H1 (cell line): ENCODE measurements around the gene CBX4. TPM values are rescaled to one million over a fixed set of nuclear protein-coding genes. Genes with fewer than 3 reads are reported as not detected.

Source experiments
- CTCF ChIA-PET: fragments of 300-600 bp; sonication (Branson Sonifier 250); formaldehyde crosslinking; loops from one replicate; lab custom pipeline; 2021; ENCODE audit not compliant: partially characterized antibody; lab: Charles Lee
- POLR2A ChIA-PET: fragments of 300-600 bp; sonication (Branson Sonifier 250); formaldehyde crosslinking; loops from one replicate; lab custom pipeline; 2021; ENCODE audit warnings: inconsistent platforms; ENCODE audit not compliant: partially characterized antibody; lab: Charles Lee
- DNase-seq, 2 experiments: peaks; one replicate each; pipeline versions ENCODE4 v3.0.0 to v3.0.0-alpha.2; 2010 to 2022; ENCODE audit warnings: low spot score in 2 of 2, low read depth in 1 of 2, mixed read lengths in 1 of 2
- FAIRE-seq: peaks from 2 replicates; lab custom pipeline; 2011; peaks lifted over from hg19 to GRCh38; lab: Jason Lieb, UNC
- H2AFZ ChIP-seq: 2 replicates; pipeline ENCODE4 v1.8.1; 2012; ENCODE audit warnings: low read length, inconsistent platforms
- H2AK5ac ChIP-seq: 2 replicates; pipeline ENCODE4 v1.6.1; 2013; ENCODE audit warnings: low read depth, low read length
- H2BK120ac ChIP-seq: replicated peaks from 2 replicates; pipeline ENCODE3; 2013; ENCODE audit warnings: low read depth, low read length, inconsistent platforms
- H2BK12ac ChIP-seq: 2 replicates; pipeline ENCODE4 v1.6.1; 2013; ENCODE audit warnings: low read depth, low read length
- H2BK15ac ChIP-seq: 2 replicates; pipeline ENCODE4 v1.6.1; 2013; ENCODE audit warnings: low read length
- H2BK20ac ChIP-seq: 2 replicates; pipeline ENCODE4 v1.6.1; 2013; ENCODE audit warnings: low read length
- H2BK5ac ChIP-seq: 2 replicates; pipeline ENCODE4 v1.6.1; 2013; ENCODE audit warnings: low read depth, low read length
- H3K14ac ChIP-seq: 2 replicates; pipeline ENCODE4 v1.6.1; 2013; ENCODE audit warnings: inconsistent platforms; ENCODE audit not compliant: insufficient read length
- H3K18ac ChIP-seq: 2 replicates; pipeline ENCODE4 v1.6.1; 2013; ENCODE audit warnings: low read length; ENCODE audit errors: extremely low read depth
- H3K23ac ChIP-seq: 2 replicates; pipeline ENCODE4 v1.6.1; 2013; ENCODE audit warnings: inconsistent platforms; ENCODE audit not compliant: insufficient read length
- H3K23me2 ChIP-seq: 2 replicates; pipeline ENCODE4 v1.6.1; 2013; ENCODE audit warnings: low read depth, low read length
- H3K27ac ChIP-seq: 2 replicates; pipeline ENCODE4 v1.6.1; 2011; ENCODE audit warnings: low read depth, low read length, inconsistent platforms
- H3K27me3 ChIP-seq, 4 experiments: replicated peaks in 1 of 4; 1 replicate in 1 of 4; 2 replicates in 3 of 4; pipeline versions ENCODE4 v1.6.1 to v1.8.1; 2011 to 2013; ENCODE audit warnings: low read length in 3 of 4, mild to moderate bottlenecking in 3 of 4, inconsistent platforms in 2 of 4, mixed read lengths in 2 of 4, moderate library complexity in 1 of 4; ENCODE audit not compliant: control insufficient read depth in 3 of 4, insufficient read depth in 3 of 4; ENCODE audit errors: extremely low read depth in 1 of 4
- H3K36me3 ChIP-seq, 4 experiments: 2 replicates each; pipeline versions ENCODE4 v1.6.1 to v1.8.1; 2011 to 2013; ENCODE audit warnings: mild to moderate bottlenecking in 4 of 4, low read length in 3 of 4, moderate library complexity in 2 of 4, control low read depth in 1 of 4, inconsistent platforms in 1 of 4; ENCODE audit not compliant: insufficient read depth in 4 of 4, control insufficient read depth in 2 of 4
- H3K4ac ChIP-seq: replicated peaks from 2 replicates; pipeline ENCODE3; 2013; ENCODE audit warnings: low read length, low read depth, mixed read lengths, inconsistent platforms; ENCODE audit not compliant: insufficient read length
- H3K4me1 ChIP-seq, 4 experiments: replicated peaks in 1 of 4; 1 replicate in 1 of 4; 2 replicates in 3 of 4; pipeline versions ENCODE4 v1.6.1 to v1.8.1; 2011 to 2013; ENCODE audit warnings: low read length in 3 of 4, inconsistent platforms in 2 of 4, mixed read lengths in 1 of 4; ENCODE audit not compliant: insufficient read depth in 4 of 4, control insufficient read depth in 3 of 4
- H3K4me2 ChIP-seq, 2 experiments: 2 replicates each; pipeline versions ENCODE4 v1.6.1 to v1.8.1; 2011 to 2013; ENCODE audit warnings: low read depth in 2 of 2, low read length in 2 of 2, control low read depth in 1 of 2, inconsistent platforms in 1 of 2, mild to moderate bottlenecking in 1 of 2; ENCODE audit not compliant: insufficient read depth in 1 of 2
- H3K4me3 ChIP-seq, 4 experiments: fragments of 200-600, 300-600 bp in 1 of 4; sonication (generic), shearing (Covaris generic), sonication (Bioruptor Twin) in 1 of 4; 2 replicates each; pipeline versions ENCODE4 v1.5.1 to v1.8.1; 2011 to 2016; ENCODE audit warnings: low read length in 4 of 4, low read depth in 3 of 4, control low read depth in 2 of 4, inconsistent platforms in 2 of 4, mild to moderate bottlenecking in 2 of 4, mixed read lengths in 1 of 4, moderate library complexity in 1 of 4; ENCODE audit not compliant: insufficient read depth in 2 of 4; ENCODE audit errors: extremely low read depth in 1 of 4
- H3K56ac ChIP-seq: replicated peaks from 2 replicates; pipeline ENCODE3; 2013; ENCODE audit warnings: low read depth, mild to moderate bottlenecking, mixed read lengths, low read length, inconsistent platforms; ENCODE audit not compliant: insufficient read length
- H3K79me1 ChIP-seq: 2 replicates; pipeline ENCODE4 v1.6.1; 2013; ENCODE audit warnings: low read depth, low read length, control low read depth
- H3K79me2 ChIP-seq, 2 experiments: 2 replicates each; pipeline versions ENCODE4 v1.6.1 to v1.8.1; 2012 to 2013; ENCODE audit warnings: low read length in 2 of 2, mild to moderate bottlenecking in 2 of 2, inconsistent platforms in 1 of 2; ENCODE audit not compliant: insufficient read depth in 2 of 2, control insufficient read depth in 1 of 2
- H3K9ac ChIP-seq, 4 experiments: replicated peaks in 1 of 4; 1 replicate in 1 of 4; 2 replicates in 3 of 4; pipeline versions ENCODE4 v1.6.1 to v1.8.1; 2011 to 2013; ENCODE audit warnings: low read depth in 3 of 4, low read length in 3 of 4, control low read depth in 2 of 4, mild to moderate bottlenecking in 2 of 4, moderate library complexity in 2 of 4, inconsistent platforms in 1 of 4; ENCODE audit errors: extremely low read depth in 1 of 4
- H3K9me3 ChIP-seq, 2 experiments: 2 replicates each; pipeline versions ENCODE4 v1.6.1 to v1.8.1; 2012 to 2013; ENCODE audit warnings: mild to moderate bottlenecking in 2 of 2, moderate library complexity in 2 of 2, control low read depth in 1 of 2, inconsistent platforms in 1 of 2, low read depth in 1 of 2, low read length in 1 of 2, mixed read lengths in 1 of 2; ENCODE audit not compliant: insufficient read depth in 2 of 2
- H4K20me1 ChIP-seq, 2 experiments: replicated peaks in 1 of 2; 2 replicates each; pipeline versions ENCODE3 to v1.8.1; 2011 to 2013; ENCODE audit warnings: inconsistent platforms in 2 of 2, low read length in 2 of 2, mild to moderate bottlenecking in 1 of 2; ENCODE audit not compliant: insufficient read depth in 2 of 2, control insufficient read depth in 1 of 2
- H4K5ac ChIP-seq: 2 replicates; pipeline ENCODE4 v1.6.1; 2013; ENCODE audit warnings: low read length, low read depth, mixed read lengths, inconsistent platforms; ENCODE audit not compliant: insufficient read length
- H4K8ac ChIP-seq: 2 replicates; pipeline ENCODE4 v1.8.0; 2013; ENCODE audit warnings: mild to moderate bottlenecking, moderate library complexity, low read length, inconsistent platforms; ENCODE audit not compliant: insufficient read depth; ENCODE audit errors: extremely low read depth
- H4K91ac ChIP-seq: replicated peaks from 2 replicates; pipeline ENCODE3; 2013; ENCODE audit warnings: low read length, mixed read lengths, inconsistent platforms; ENCODE audit not compliant: insufficient read length
- BRCA1 ChIP-seq: IDR thresholded peaks from 2 replicates; pipeline ENCODE4 v1.6.1; 2012; ENCODE audit warnings: low read depth, low read length, improper control_type of control experiment
- EGR1 ChIP-seq: IDR thresholded peaks from 2 replicates; pipeline ENCODE4 v1.6.1; 2011; ENCODE audit warnings: low read depth, low read length, borderline replicate concordance
- FOSL1 ChIP-seq: IDR thresholded peaks from 2 replicates; pipeline ENCODE4 v1.6.1; 2011; ENCODE audit warnings: mild to moderate bottlenecking, low read depth, low read length, moderate library complexity; ENCODE audit not compliant: insufficient read depth
- JUN ChIP-seq: IDR thresholded peaks from 2 replicates; pipeline ENCODE4 v1.6.1; 2011; ENCODE audit warnings: low read depth, mild to moderate bottlenecking, improper control_type of control experiment, low read length
- KDM5A ChIP-seq: fragments of 200-600 bp; IDR thresholded peaks from 2 replicates; pipeline ENCODE4 v1.7.1; 2012; ENCODE audit warnings: mild to moderate bottlenecking, low read length, inconsistent platforms, mixed read lengths
- POLR2A ChIP-seq, 2 experiments: IDR thresholded peaks; 1 replicate in 1 of 2; 2 replicates in 1 of 2; pipeline ENCODE4 v1.6.1; 2011; ENCODE audit warnings: low read depth in 2 of 2, low read length in 2 of 2, mild to moderate bottlenecking in 2 of 2; ENCODE audit errors: control extremely low read depth in 1 of 2
- SAP30 ChIP-seq: fragments of 300-600 bp; sonication (generic); IDR thresholded peaks from 2 replicates; pipeline ENCODE4 v1.7.1; 2012; ENCODE audit warnings: low read length, moderate library complexity, mild to moderate bottlenecking, inconsistent platforms; ENCODE audit not compliant: insufficient read depth, insufficient replicate concordance
- ZNF274 ChIP-seq: IDR thresholded peaks from 2 replicates; pipeline ENCODE4 v1.7.0; 2012; ENCODE audit warnings: low read length, borderline replicate concordance; ENCODE audit errors: extremely low read depth
- WGBS, 2 experiments: shearing (Covaris generic) in 1 of 2; methylation state at CpG; one replicate each; pipeline versions ENCODE4 v1.1.6 to v1.1.7; 2013 to 2015; ENCODE audit warnings: low lambda C conversion rate in 2 of 2, mixed read lengths in 2 of 2, inconsistent platforms in 1 of 2, low coverage in 1 of 2, missing lambda C conversion rate in 1 of 2; ENCODE audit not compliant: insufficient replicate concordance in 2 of 2, insufficient coverage in 1 of 2, insufficient read length in 1 of 2; ENCODE audit errors: extremely low coverage in 1 of 2, missing lambda C conversion rate in 1 of 2; 5-methylcytosine and 5-hydroxymethylcytosine counted together
- polyA plus RNA-seq, 7 experiments: library from polyadenylated mRNA; depleted of rRNA in 3 of 7; stranded (reverse) in 5 of 7; unstranded in 2 of 7; fragments of >200 nt in 5 of 7; fragments of 200-250 nt in 2 of 7; gene quantifications; 1 replicate in 5 of 7; 2 replicates in 1 of 7; 4 replicates in 1 of 7; pipeline versions ENCODE4 v1.2.1 to v1.2.3, GENCODE V29; 2011 to 2013; ENCODE audit warnings: missing spikeins in 2 of 7, mixed read lengths in 2 of 7
- total RNA-seq: library from RNA; stranded (reverse); fragmentation: NEBNext Ultra II Directional; extraction: Animal tissue kit (Norgen Biotek cat#: 25700); gene quantifications from 2 replicates; pipeline ENCODE4 v1.2.1, GENCODE V29; 2021

Gene CBX4
- total and polyA plus RNA-seq, 2 of the 8 experiments (the other 6 are each of a cell fraction or from before 2014, with no cell fraction given): 1.8 to 4.0 TPM

GRCh38 chr17:79830303-79830702 lies 8.9 kb downstream of the CBX4 start:
- DNase-seq (no peak), FAIRE-seq (no peak)
- H4K5ac ChIP-seq: no peak overlapping the region
- H2AK5ac ChIP-seq: peak overlapping the region; percentile 86; the same call in 1 of the 2 replicates
- no peak overlapping the region for H3K4ac ChIP-seq
- H3K18ac ChIP-seq: no peak overlapping the region
- no peak overlapping the region for H2BK15ac ChIP-seq
- ChIA-PET POLR2A (interaction anchor here (0.8 to 15.2 kb wide), 7 partner anchors 9 to 84 kb away, joined by 3 to 374 read pairs (median 4); partner anchors contain the start of genes CBX4 and CBX8), CTCF (interaction anchor here (1.1 to 24.7 kb wide), 6 partner anchors 9 to 253 kb away, joined by 3 to 576 read pairs (median 14); partner anchors contain the start of genes CBX4 and CBX8)
- no peak overlapping the region for H2BK12ac ChIP-seq
- peaks cover 5% of the 10 kb centered on the region; the same call in 1 of the 2 replicates for H3K23me2 ChIP-seq
- no peak overlapping the region; a peak in 1 of 4 replicates for H3K4me2 ChIP-seq
- no peak overlapping the region for H2AFZ ChIP-seq
- WGBS, 2 experiments: 35% methylated on average over 8 of the region's 8 CpGs; no CpG with 5 or more reads in 1 of the 2 experiments
- H3K27me3 ChIP-seq: peaks cover 54 to 98% (median 86%) of the 10 kb centered on the region in 4 experiments
- H3K4me1 ChIP-seq: peaks cover 3 to 38% (median 13%) of the 10 kb centered on the region in 4 experiments
- H3K27ac ChIP-seq: no peak overlapping the region
- H3K79me1 ChIP-seq: no peaks in the 10 kb centered on the region
- no peak overlapping the region for H4K91ac ChIP-seq
- no peak for TF ChIP-seq BRCA1
- no peak for TF ChIP-seq FOSL1
- TF ChIP-seq POLR2A (IDR thresholded peaks at IDR 0.05; ENCODE audit: control extremely low read depth in 1 of 2, low read depth in 2 of 2, low read length in 2 of 2): no peak
- no peak for TF ChIP-seq JUN
- TF ChIP-seq SAP30: no peak
- TF ChIP-seq EGR1: no peak
- TF ChIP-seq KDM5A: no peak
- TF ChIP-seq ZNF274: no peak
- H3K23ac ChIP-seq: no peak overlapping the region
- peaks cover 0 to 4% (median 0%) of the 10 kb centered on the region in 4 experiments; a peak in 2 of 8 replicates for H3K36me3 ChIP-seq
- H3K4me3 ChIP-seq: no peak overlapping the region
- 0 out of 2 replicates have a peak overlapping the region, but pooled peaks have one; percentile 48 for H2BK20ac ChIP-seq
- peaks cover 3 to 10% of the 10 kb centered on the region in 2 experiments for H4K20me1 ChIP-seq
- no peak overlapping the region for H3K9ac ChIP-seq
- H2BK120ac ChIP-seq: no peak overlapping the region
- no peaks in the 10 kb centered on the region for H3K79me2 ChIP-seq
- no peak overlapping the region for H3K14ac ChIP-seq
- H2BK5ac ChIP-seq: no peak overlapping the region; the same call in 1 of the 2 replicates
- no peak overlapping the region for H4K8ac ChIP-seq
- H3K56ac ChIP-seq: no peak overlapping the region
- H3K9me3 ChIP-seq: no peaks in the 10 kb centered on the region; a peak in 1 of 4 replicates
